ENCODE measurements around the gene PEX26. TPM values are rescaled to one million over a fixed set of nuclear protein-coding genes. Genes with fewer than 3 reads are reported as not detected.

The PEX26 gene
- total and polyA plus RNA-seq, 5 donors: 17.4 to 23.5 (median 23.1) TPM

DNA sequence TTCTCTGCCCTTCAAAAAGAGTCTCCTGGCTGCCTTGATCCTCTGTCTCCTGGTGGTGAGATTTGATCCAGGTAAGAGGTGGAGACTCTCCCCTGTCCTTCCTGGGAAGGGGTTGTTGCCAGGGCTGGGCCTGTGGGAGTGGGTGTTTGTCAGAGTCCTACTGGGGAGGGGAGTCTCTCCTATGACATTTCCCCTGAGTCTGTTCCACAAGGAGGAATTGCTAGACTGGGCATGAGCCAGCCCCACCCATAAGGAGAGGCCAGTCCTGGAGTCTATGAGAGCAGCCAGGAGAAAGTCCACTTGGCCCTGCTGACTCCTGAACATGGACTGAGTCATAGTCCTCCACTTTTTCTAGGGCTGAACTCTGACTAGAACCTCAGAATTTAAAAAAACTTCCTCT, 7.4 kb downstream of the PEX26 start:
- Histone ChIP-seq H3K27ac (ENCODE audit: low read length) (no peak overlapping the region), H3K4me3 (ENCODE audit: low read length) (no peak overlapping the region), H3K4me1 (ENCODE audit: control insufficient read depth, insufficient read depth, low read length) (no peaks in the 10 kb centered on the region), H3K27me3 (ENCODE audit: control insufficient read depth, insufficient read depth) (no peaks in the 10 kb centered on the region), H3K9me3 (ENCODE audit: control insufficient read depth, low read length) (no peaks in the 10 kb centered on the region)
- intact Hi-C loops (cut with DNase I): no loop called here
- DNase-seq: no peak
- peak; percentile 25 to 51 for ATAC-seq

DNA sequence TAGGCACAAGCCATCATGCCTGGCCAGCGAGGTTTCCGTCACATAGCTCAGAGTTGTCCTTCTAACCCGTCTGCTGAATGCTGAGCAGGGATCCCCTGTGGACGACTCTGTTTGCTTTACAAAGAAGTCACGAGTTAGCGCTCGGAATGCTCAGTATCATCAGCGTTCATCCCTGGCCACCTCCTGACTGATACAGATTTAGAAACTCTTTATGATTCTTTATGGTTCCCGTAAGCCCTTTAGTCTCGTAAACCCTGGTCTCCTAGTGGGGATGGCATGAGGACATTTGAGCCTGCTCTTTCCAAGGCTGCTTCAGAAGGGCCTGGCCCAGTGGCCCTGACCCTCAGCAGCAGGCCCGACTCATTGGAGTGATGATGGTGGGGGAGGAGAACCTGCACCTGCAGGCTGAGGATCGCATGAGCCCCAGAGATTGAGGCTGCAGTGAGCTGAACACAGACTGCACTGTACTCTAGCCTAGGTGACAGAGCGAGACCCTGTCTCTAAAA, 9.6 kb downstream of the PEX26 start:
- no peak for DNase-seq
- no peak overlapping the region for H3K27ac ChIP-seq (ENCODE audit: low read length)
- 78% methylated on average over 13 of the region's 13 CpGs for WGBS
- H3K27me3 ChIP-seq (ENCODE audit: control insufficient read depth, insufficient read depth): no peaks in the 10 kb centered on the region
- no peak for ATAC-seq
- intact Hi-C loops (cut with DNase I): no loop called here
- H3K9me3 ChIP-seq (ENCODE audit: control insufficient read depth, low read length): no peaks in the 10 kb centered on the region
- no peak overlapping the region for H3K4me3 ChIP-seq (ENCODE audit: low read length)
- H3K4me1 ChIP-seq (ENCODE audit: control insufficient read depth, insufficient read depth, low read length): peaks cover 2% of the 10 kb centered on the region

DNA sequence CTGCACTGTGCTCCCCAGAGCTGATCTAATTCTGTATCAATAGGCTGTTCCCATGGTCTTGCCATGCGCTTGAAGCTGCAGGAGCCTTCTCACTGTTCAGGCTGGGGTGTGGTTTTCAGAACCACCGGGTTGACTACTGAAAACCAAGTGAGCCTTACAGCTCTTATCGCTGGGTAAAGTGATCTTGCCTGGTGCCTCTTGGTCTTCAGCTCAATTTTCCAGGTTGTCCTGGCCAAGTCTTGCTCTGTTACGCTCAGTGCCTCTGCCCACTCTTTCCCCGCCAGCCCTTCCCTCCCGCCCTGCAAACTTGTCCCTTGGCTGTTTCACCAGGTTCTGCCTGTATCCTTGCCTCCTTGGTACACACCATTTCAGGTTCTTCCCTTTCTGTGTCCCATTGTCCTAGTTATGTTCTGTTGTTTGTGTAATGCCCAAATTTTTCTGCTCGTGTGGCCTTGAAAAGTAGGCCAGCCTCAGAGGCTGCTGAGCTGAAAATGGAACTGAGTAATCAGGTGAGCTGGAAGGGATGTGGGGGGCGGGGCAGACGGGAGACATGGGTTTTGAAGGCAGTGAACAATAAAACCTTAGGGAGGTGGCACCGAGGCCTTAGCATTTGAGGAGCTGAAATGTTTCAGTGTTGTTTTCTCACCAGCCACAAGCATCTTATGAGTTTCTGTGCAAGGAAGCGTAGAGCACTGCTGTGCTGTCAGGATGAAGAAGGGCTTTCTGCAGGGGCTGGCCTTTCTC, 11.2 kb downstream of the PEX26 start:
- WGBS: 89% methylated on average over 11 of the region's 11 CpGs
- no peak overlapping the region for H3K27ac ChIP-seq (ENCODE audit: low read length)
- H3K9me3 ChIP-seq (ENCODE audit: control insufficient read depth, low read length): no peaks in the 10 kb centered on the region
- H3K4me1 ChIP-seq (ENCODE audit: control insufficient read depth, insufficient read depth, low read length): peaks cover 2% of the 10 kb centered on the region
- intact Hi-C loops (cut with DNase I): no loop called here
- ATAC-seq (no peak), DNase-seq (no peak)
- no peak overlapping the region for H3K4me3 ChIP-seq (ENCODE audit: low read length)
- H3K27me3 ChIP-seq (ENCODE audit: control insufficient read depth, insufficient read depth): no peaks in the 10 kb centered on the region

DNA sequence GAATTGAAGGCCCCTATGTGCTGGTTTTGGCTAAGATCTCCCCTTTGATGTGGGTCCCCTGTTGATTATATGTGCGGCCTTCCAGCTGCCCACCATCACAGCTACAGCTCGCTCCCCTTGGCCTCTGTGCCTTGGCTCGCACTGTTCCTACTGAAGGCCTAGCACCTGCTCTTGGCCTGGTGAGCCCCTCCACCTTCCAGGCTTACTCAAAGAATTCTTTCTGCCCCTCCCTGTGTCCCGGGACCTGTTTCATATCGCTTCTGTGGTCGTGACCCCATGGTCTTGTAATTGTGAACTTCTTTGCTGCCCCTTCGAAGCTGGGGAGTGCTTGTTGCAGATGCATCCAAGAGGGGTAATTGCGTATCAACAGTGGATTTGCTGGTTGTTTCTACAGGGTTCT, 12.5 kb downstream of the PEX26 start:
- intact Hi-C loops (cut with DNase I): no loop called here
- H3K4me3 ChIP-seq (ENCODE audit: low read length): no peak overlapping the region
- H3K9me3 ChIP-seq (ENCODE audit: control insufficient read depth, low read length): no peaks in the 10 kb centered on the region
- no peak for ATAC-seq
- peaks cover 2% of the 10 kb centered on the region for H3K4me1 ChIP-seq (ENCODE audit: control insufficient read depth, insufficient read depth, low read length)
- WGBS: 94% methylated on average over 8 of the region's 8 CpGs
- no peak for DNase-seq
- no peaks in the 10 kb centered on the region for H3K27me3 ChIP-seq (ENCODE audit: control insufficient read depth, insufficient read depth)
- no peak overlapping the region for H3K27ac ChIP-seq (ENCODE audit: low read length)

DNA sequence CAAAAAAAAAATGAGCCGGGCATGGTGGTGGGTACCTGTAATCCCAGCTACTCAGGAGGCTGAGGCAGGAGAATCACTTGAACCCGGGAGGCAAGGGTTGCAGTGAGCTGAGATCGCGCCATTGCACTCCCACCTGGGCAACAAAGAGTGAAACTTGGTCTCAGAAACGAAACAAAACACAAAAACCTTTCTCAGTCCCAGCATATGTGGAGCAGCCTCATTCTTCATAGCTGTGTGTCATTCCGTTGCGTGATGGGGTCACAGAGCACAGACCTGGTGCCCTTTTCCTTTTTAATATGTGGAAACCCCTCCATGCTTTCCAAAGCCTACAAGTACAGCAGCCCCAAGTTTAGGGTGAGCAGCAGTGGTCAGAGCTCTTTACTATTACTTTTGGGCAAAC, 13.7 kb downstream of the PEX26 start:
- DNase-seq: no peak
- H3K4me1 ChIP-seq (ENCODE audit: control insufficient read depth, insufficient read depth, low read length): peaks cover 2% of the 10 kb centered on the region
- H3K9me3 ChIP-seq (ENCODE audit: control insufficient read depth, low read length): no peaks in the 10 kb centered on the region
- H3K4me3 ChIP-seq (ENCODE audit: low read length): peak overlapping the region; percentile 14
- H3K27me3 ChIP-seq (ENCODE audit: control insufficient read depth, insufficient read depth): no peaks in the 10 kb centered on the region
- intact Hi-C loops (cut with DNase I): no loop called here
- 61% methylated on average over 7 of the region's 7 CpGs for WGBS
- peak in 1 of 2 donors; percentile 17 for ATAC-seq
- H3K27ac ChIP-seq (ENCODE audit: low read length): peak overlapping the region; percentile 75

DNA sequence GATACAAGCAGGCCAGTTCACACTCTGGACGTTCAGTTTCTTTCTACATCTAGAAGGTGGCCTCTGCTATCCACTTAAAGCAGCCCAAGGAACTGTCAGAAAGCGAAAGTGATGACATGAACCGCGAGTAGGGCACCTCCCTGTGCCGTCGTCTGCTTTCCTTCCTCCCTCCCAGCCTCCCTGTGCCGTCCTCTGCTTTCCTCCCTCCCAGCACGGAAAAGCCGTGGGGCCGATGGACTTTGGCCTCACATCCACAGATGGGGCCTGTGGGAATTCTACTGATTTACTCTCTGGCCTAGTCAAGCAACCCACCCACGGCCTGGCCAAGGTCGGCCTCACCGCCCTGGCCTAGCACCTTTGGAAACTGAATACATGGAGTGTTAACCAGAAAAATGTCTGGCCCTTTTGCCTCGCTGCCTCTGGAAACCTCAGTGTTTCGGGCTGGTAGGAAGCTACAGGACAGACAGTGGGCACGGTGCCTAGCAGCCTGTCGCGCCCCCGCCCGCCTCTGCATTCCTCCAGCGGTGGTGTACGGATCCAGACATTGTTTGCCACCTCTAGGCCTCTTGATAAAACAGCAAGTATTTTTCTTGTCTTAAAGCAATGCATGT, 14.2 kb downstream of the PEX26 start:
- intact Hi-C loops (cut with DNase I): no loop called here
- 11% methylated on average over 22 of the region's 22 CpGs for WGBS
- Histone ChIP-seq H3K4me3 (ENCODE audit: low read length) (peak overlapping the region; percentile 14), H3K9me3 (ENCODE audit: control insufficient read depth, low read length) (no peaks in the 10 kb centered on the region), H3K27ac (ENCODE audit: low read length) (peak overlapping the region; percentile 75), H3K4me1 (ENCODE audit: control insufficient read depth, insufficient read depth, low read length) (peaks cover 2% of the 10 kb centered on the region), H3K27me3 (ENCODE audit: control insufficient read depth, insufficient read depth) (no peaks in the 10 kb centered on the region)
- DNase-seq (peak; percentile 79 to 92 (median 91)), ATAC-seq (peak; percentile 88)

DNA sequence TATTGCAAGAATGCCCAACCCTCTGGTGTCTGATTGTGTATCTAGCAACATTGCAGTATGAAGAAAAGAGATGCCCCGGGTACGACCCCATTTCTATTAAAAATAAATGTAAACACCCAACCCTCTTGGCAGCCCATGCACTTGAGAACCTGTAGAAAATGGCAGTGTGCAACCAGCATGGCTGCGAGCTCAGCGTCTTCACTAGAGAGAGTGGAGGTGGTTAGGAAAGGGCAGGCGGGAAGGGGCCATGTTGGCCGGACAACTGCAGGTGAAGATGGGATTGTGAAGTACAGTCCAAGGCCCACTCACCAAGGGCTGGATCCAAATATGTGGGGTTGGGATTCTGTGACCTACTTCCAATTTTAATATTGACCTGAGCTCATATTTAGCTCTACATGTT, 15.9 kb downstream of the PEX26 start:
- intact Hi-C loops (cut with DNase I): no loop called here
- ATAC-seq: no peak
- Histone ChIP-seq H3K27ac (ENCODE audit: low read length) (no peak overlapping the region), H3K9me3 (ENCODE audit: control insufficient read depth, low read length) (no peaks in the 10 kb centered on the region), H3K27me3 (ENCODE audit: control insufficient read depth, insufficient read depth) (no peaks in the 10 kb centered on the region), H3K4me3 (ENCODE audit: low read length) (no peak overlapping the region), H3K4me1 (ENCODE audit: control insufficient read depth, insufficient read depth, low read length) (peaks cover 2% of the 10 kb centered on the region)
- no peak for DNase-seq
- WGBS: 94% methylated on average over 6 of the region's 6 CpGs

GRCh38 chr22:18095101-18095805, 17.5 kb downstream of the PEX26 start:
- H3K27ac ChIP-seq (ENCODE audit: low read length): no peak overlapping the region
- H3K9me3 ChIP-seq (ENCODE audit: control insufficient read depth, low read length): no peaks in the 10 kb centered on the region
- intact Hi-C loops (cut with DNase I): no loop called here
- no peak overlapping the region for H3K4me3 ChIP-seq (ENCODE audit: low read length)
- no peak for DNase-seq
- ATAC-seq: peak; percentile 10 to 22
- H3K27me3 ChIP-seq (ENCODE audit: control insufficient read depth, insufficient read depth): no peaks in the 10 kb centered on the region
- H3K4me1 ChIP-seq (ENCODE audit: control insufficient read depth, insufficient read depth, low read length): peaks cover 2% of the 10 kb centered on the region
- WGBS: 80% methylated on average over 8 of the region's 8 CpGs

- no peak overlapping the region for H3K27ac ChIP-seq (ENCODE audit: low read length)
- DNase-seq (no peak), ATAC-seq (no peak)
- 93% methylated on average over 3 of the region's 3 CpGs for WGBS
- H3K4me1 ChIP-seq (ENCODE audit: control insufficient read depth, insufficient read depth, low read length): peaks cover 2% of the 10 kb centered on the region
- no peak overlapping the region for H3K4me3 ChIP-seq (ENCODE audit: low read length)
- intact Hi-C loops (cut with DNase I): no loop called here
- no peaks in the 10 kb centered on the region for H3K9me3 ChIP-seq (ENCODE audit: control insufficient read depth, low read length)
- H3K27me3 ChIP-seq (ENCODE audit: control insufficient read depth, insufficient read depth): no peaks in the 10 kb centered on the region
Observed at GRCh38 chr22:18096823-18097222, 19.0 kb downstream of the PEX26 start.

DNA sequence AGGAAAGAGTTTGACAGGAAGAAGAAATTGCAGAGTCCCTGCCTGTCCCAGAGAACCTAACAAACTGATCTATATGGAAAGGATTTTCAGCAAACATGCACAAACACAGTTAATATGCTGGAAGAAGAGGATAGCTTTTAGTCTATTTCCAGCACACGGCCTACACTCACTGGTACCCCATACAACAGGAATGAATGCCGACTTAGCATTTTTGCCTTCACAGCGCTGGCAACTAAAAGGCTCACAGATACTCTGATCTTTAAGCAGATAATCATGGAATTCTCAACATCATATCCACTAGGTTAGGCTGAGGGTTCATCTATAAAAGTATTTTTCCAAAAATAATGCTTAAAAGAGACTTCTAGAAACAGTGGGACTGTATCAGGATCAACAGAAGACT, 23.0 kb downstream of the PEX26 start:
- H3K9me3 ChIP-seq (ENCODE audit: control insufficient read depth, low read length): no peaks in the 10 kb centered on the region
- H3K4me3 ChIP-seq (ENCODE audit: low read length): no peak overlapping the region
- intact Hi-C loops (cut with DNase I): no loop called here
- 93% methylated on average over 3 of the region's 3 CpGs for WGBS
- H3K27me3 ChIP-seq (ENCODE audit: control insufficient read depth, insufficient read depth): no peaks in the 10 kb centered on the region
- no peak overlapping the region for H3K27ac ChIP-seq (ENCODE audit: low read length)
- DNase-seq (no peak), ATAC-seq (no peak)
- H3K4me1 ChIP-seq (ENCODE audit: control insufficient read depth, insufficient read depth, low read length): no peaks in the 10 kb centered on the region

DNA sequence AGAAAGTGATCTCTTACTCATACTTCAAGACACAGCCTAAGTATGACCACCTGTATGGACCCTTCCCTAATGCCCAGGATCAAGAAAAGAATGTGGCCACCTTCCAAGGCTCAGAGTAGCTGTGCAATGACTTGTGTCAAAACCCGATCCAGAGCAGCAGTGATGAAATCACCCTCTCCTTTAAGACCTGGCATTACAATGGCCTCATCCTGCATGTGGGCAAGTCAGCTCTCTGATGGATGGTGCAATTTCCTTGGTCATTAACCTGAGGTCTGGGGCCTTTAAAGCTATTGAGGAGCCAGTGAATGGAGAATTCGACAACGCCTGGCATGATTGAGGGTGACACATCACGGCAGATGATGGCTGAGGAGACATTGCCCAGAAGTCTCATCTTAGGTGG, 23.7 kb downstream of the PEX26 start:
- 90% methylated on average over 4 of the region's 4 CpGs for whole genome bisulfite sequencing
- H3K4me1 ChIP-seq (ENCODE audit: control insufficient read depth, insufficient read depth, low read length): no peaks in the 10 kb centered on the region
- intact Hi-C loops (cut with DNase I): no loop called here
- ATAC-seq (no peak), DNase-seq (no peak)
- H3K27me3 ChIP-seq (ENCODE audit: control insufficient read depth, insufficient read depth): no peaks in the 10 kb centered on the region
- no peak overlapping the region for H3K4me3 ChIP-seq (ENCODE audit: low read length)
- H3K27ac ChIP-seq (ENCODE audit: low read length): no peak overlapping the region
- no peaks in the 10 kb centered on the region for H3K9me3 ChIP-seq (ENCODE audit: control insufficient read depth, low read length)

Measured in right cardiac atrium (tissue), 5 donors.